GM12878 (cell line): Measurements from ENCODE around the gene CYP4F3. TPM values are rescaled to one million over a fixed set of nuclear protein-coding genes. Genes with fewer than 3 reads are reported as not detected.

Experiments used
- ATAC-seq: fragments of 200-7000 bp; cut with Tn5 transposase; 3 replicates; pipeline ENCODE4 v1.9.1; 2020; ENCODE audit warnings: mild to moderate bottlenecking, moderate library complexity
- BruUV-seq: library from RNA; stranded (reverse); fragments of 400-500 nt; replicated peaks from 2 replicates; lab custom pipeline; 2021; lab: Mats Ljungman, UMichigan
- CTCF ChIA-PET: fragments of 300-600 bp; sonication (Branson Sonifier 250); formaldehyde crosslinking; extraction: SDS; loops from one replicate; lab custom pipeline; 2021; ENCODE audit warnings: inconsistent platforms; lab: Yijun Ruan, JAX
- POLR2A ChIA-PET: fragments of 350-600 bp; formaldehyde crosslinking; extraction: SDS; loops from one replicate; lab custom pipeline; 2021; ENCODE audit warnings: inconsistent platforms; lab: Charles Lee
- RAD21 ChIA-PET: fragments of 300-600 bp; sonication (Branson Sonifier 250); formaldehyde crosslinking; loops from one replicate; lab custom pipeline; 2023; ENCODE audit warnings: antibody characterized with exemption; ENCODE audit not compliant: unreplicated experiment; lab: Charles Lee
- SMC1A ChIA-PET: fragments of 300-600 bp; sonication (Branson Sonifier 250); formaldehyde crosslinking; loops from one replicate; lab custom pipeline; 2023; ENCODE audit not compliant: unreplicated experiment, uncharacterized antibody; lab: Charles Lee
- DNase-seq: peaks from one replicate; pipeline ENCODE4 v3.0.0-alpha.2; 2011; ENCODE audit warnings: low read depth, low spot score
- FAIRE-seq: peaks from 3 replicates; lab custom pipeline; 2011; peaks lifted over from hg19 to GRCh38; lab: Jason Lieb, UNC
- H2AFZ ChIP-seq: 2 replicates; pipeline ENCODE4 v1.6.0; 2011; ENCODE audit warnings: low read depth, low read length, control low read depth; ENCODE audit not compliant: control insufficient read depth
- H3K27ac ChIP-seq: 2 replicates; pipeline ENCODE4 v1.5.1; 2011; ENCODE audit warnings: control low read depth; ENCODE audit not compliant: control insufficient read depth, insufficient read depth
- H3K27me3 ChIP-seq, 2 experiments: replicated peaks in 1 of 2; 2 replicates each; pipeline versions ENCODE4 v1.6.0 to v1.6.1; 2011; ENCODE audit warnings: low read length in 1 of 2; ENCODE audit not compliant: control insufficient read depth in 2 of 2, insufficient read depth in 2 of 2
- H3K36me3 ChIP-seq, 2 experiments: 2 replicates each; pipeline ENCODE4 v1.5.1; 2011; ENCODE audit warnings: low read length in 1 of 2; ENCODE audit not compliant: control insufficient read depth in 2 of 2, insufficient read depth in 2 of 2
- H3K4me1 ChIP-seq: 2 replicates; pipeline ENCODE4 v1.6.1; 2011; ENCODE audit warnings: mild to moderate bottlenecking, low read length, moderate library complexity, mixed read lengths; ENCODE audit not compliant: control insufficient read depth, insufficient read depth
- H3K4me2 ChIP-seq: 2 replicates; pipeline ENCODE4 v1.6.0; 2011; ENCODE audit warnings: control low read depth; ENCODE audit not compliant: control insufficient read depth, insufficient read depth
- H3K4me3 ChIP-seq: fragments of 200-600 bp; sonication (generic); 2 replicates; pipeline ENCODE4 v1.5.1; 2016
- H3K79me2 ChIP-seq: 2 replicates; pipeline ENCODE4 v1.6.0; 2011; ENCODE audit warnings: low read length; ENCODE audit not compliant: control insufficient read depth, insufficient read depth
- H3K9ac ChIP-seq: 2 replicates; pipeline ENCODE4 v1.8.0; 2011; ENCODE audit warnings: low read length, control low read depth, mixed read lengths; ENCODE audit not compliant: control insufficient read depth, insufficient read depth
- H3K9me3 ChIP-seq: replicated peaks from 3 replicates; pipeline ENCODE4 v1.5.1; 2011; ENCODE audit warnings: mild to moderate bottlenecking, low read length; ENCODE audit not compliant: control insufficient read depth, insufficient read depth
- H4K20me1 ChIP-seq: 2 replicates; pipeline ENCODE4 v1.6.0; 2011; ENCODE audit not compliant: control insufficient read depth, insufficient read depth
- BMI1 ChIP-seq: fragments of 450-650 bp; IDR thresholded peaks from 2 replicates; pipeline ENCODE4 v1.6.1; 2016; ENCODE audit warnings: mild to moderate bottlenecking, moderate library complexity, borderline replicate concordance
- CEBPB ChIP-seq, 2 experiments: fragments of 150-350 bp in 1 of 2; IDR thresholded peaks; 2 replicates each; pipeline ENCODE4 v1.6.1; 2012 to 2014; ENCODE audit warnings: low read depth in 2 of 2, low read length in 2 of 2, borderline replicate concordance in 1 of 2, inconsistent platforms in 1 of 2
- CREB1 ChIP-seq: IDR thresholded peaks from 2 replicates; pipeline ENCODE4 v1.6.1; 2012; ENCODE audit warnings: low read depth, mild to moderate bottlenecking, inconsistent platforms
- CTCF ChIP-seq, 3 experiments: IDR thresholded peaks in 2 of 3; conservative IDR thresholded peaks in 1 of 3; 2 replicates each; pipeline ENCODE4 v1.5.1; 2011; ENCODE audit warnings: low read depth in 3 of 3, low read length in 3 of 3, mild to moderate bottlenecking in 3 of 3, control low read depth in 2 of 3, moderate library complexity in 2 of 3, inconsistent platforms in 1 of 3, mixed read lengths in 1 of 3; ENCODE audit not compliant: control insufficient read depth in 2 of 3, insufficient read depth in 1 of 3; ENCODE audit errors: extremely low read depth in 1 of 3
- DPF2 ChIP-seq: fragments of 450-650 bp; IDR thresholded peaks from 2 replicates; pipeline ENCODE4 v1.6.1; 2017; ENCODE audit warnings: mild to moderate bottlenecking
- EP300 ChIP-seq, 2 experiments: fragments of 150-350 bp in 1 of 2; IDR thresholded peaks; 2 replicates each; pipeline ENCODE4 v1.6.1; 2011 to 2012; ENCODE audit warnings: low read depth in 2 of 2, low read length in 2 of 2, borderline replicate concordance in 1 of 2, improper control_type of control experiment in 1 of 2, inconsistent platforms in 1 of 2; ENCODE audit not compliant: control insufficient read depth in 1 of 2
- IKZF2 ChIP-seq, 2 experiments: fragments of 450-650 bp; IDR thresholded peaks; 2 replicates each; pipeline ENCODE4 v1.6.1; 2017; ENCODE audit warnings: mild to moderate bottlenecking in 2 of 2, moderate library complexity in 2 of 2
- IRF5 ChIP-seq: fragments of 450-650 bp; IDR thresholded peaks from 2 replicates; pipeline ENCODE4 v1.6.1; 2017; ENCODE audit warnings: borderline replicate concordance
- NBN ChIP-seq: fragments of 450-650 bp; IDR thresholded peaks from 2 replicates; pipeline ENCODE4 v1.6.1; 2016
- PKNOX1 ChIP-seq: fragments of 450-650 bp; IDR thresholded peaks from 2 replicates; pipeline ENCODE4 v1.6.1; 2016; ENCODE audit warnings: mild to moderate bottlenecking
- RBBP5 ChIP-seq: fragments of 200-600 bp; sonication (generic); conservative IDR thresholded peaks from 2 replicates; pipeline ENCODE4 v1.6.1; 2016
- REST ChIP-seq: IDR thresholded peaks from 2 replicates; pipeline ENCODE4 v1.6.1; 2012; ENCODE audit warnings: mild to moderate bottlenecking, low read depth, low read length
- TAF1 ChIP-seq: IDR thresholded peaks from 2 replicates; pipeline ENCODE4 v1.6.1; 2011; ENCODE audit warnings: mild to moderate bottlenecking, low read depth, low read length, borderline replicate concordance
- USF1 ChIP-seq: IDR thresholded peaks from 2 replicates; pipeline ENCODE4 v1.6.1; 2011; ENCODE audit warnings: borderline replicate concordance, low read depth, mild to moderate bottlenecking, moderate library complexity, mixed read lengths, low read length; ENCODE audit not compliant: insufficient read depth; ENCODE audit errors: extremely low read length
- whole genome bisulfite sequencing: methylation state at CpG from one replicate; pipeline ENCODE4 v1.1.6; 2016; ENCODE audit warnings: low lambda C conversion rate; ENCODE audit not compliant: insufficient replicate concordance, insufficient coverage; ENCODE audit errors: missing lambda C conversion rate; 5-methylcytosine and 5-hydroxymethylcytosine counted together
- in situ Hi-C: fragments of 300-500 bp; cut with MboI; formaldehyde crosslinking; loops from 9 replicates; pipeline ENCODE4 v1.14.3; 2018; ENCODE audit warnings: mixed read lengths
- intact Hi-C: fragments of 100-400 bp; cut with micrococcal nuclease; formaldehyde crosslinking; loops from one replicate; pipeline ENCODE4 v1.14.2; 2022; ENCODE audit not compliant: unreplicated experiment
- polyA plus RNA-seq, 11 experiments: library from polyadenylated mRNA; depleted of rRNA in 4 of 11; unstranded in 6 of 11; stranded (reverse) in 5 of 11; fragments of >200 nt; fragmentation: Nextera tagmentation in 4 of 11; fragmentation: Illumina TruSeq in 1 of 11; extraction: Ambion mirVana in 4 of 11; extraction: Trizol in 1 of 11; gene quantifications; 1 replicate in 1 of 11; 2 replicates in 10 of 11; pipeline versions ENCODE4 v1.2.1 to v1.2.3, GENCODE V29; 2011 to 2016; ENCODE audit warnings: inconsistent platforms in 2 of 11, missing spikeins in 2 of 11, low read depth in 1 of 11
- total RNA-seq, 4 experiments: library from RNA; depleted of rRNA in 3 of 4; stranded (reverse); fragments of >200 nt in 3 of 4; fragmentation: Illumina TruSeq in 1 of 4; extraction: Trizol in 1 of 4; gene quantifications; 2 replicates each; pipeline versions ENCODE4 v1.2.1 to v1.2.3, GENCODE V29; 2013 to 2021

The CYP4F3 gene
- total and polyA plus RNA-seq, 10 of the 15 experiments (the other 5 are each of a cell fraction or from before 2014, with no cell fraction given) = 0.08 to 4.7 (median 1.2) TPM

DNA sequence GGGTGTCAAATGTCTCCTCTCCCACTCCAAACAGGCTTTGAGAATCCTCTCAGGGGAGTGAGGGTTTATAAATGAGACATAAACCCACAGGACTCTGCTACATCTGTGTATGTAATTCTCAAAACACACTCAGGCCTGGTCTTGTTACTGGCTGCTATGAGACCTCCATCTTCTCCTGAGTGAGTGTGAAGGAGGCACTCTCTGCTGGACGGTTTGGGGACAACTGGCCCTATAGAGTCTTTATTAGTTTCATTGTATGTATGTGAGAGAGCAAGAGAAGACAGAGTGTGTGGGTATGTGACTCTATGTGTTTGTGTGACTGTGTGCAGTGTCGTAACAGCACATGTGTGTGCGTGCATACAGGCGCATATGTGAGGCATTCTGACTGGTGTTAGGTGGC is 22.6 kb downstream of the CYP4F3 start (continued):
- TF ChIP-seq REST (no peak), PKNOX1 (no peak), IKZF2 (IDR thresholded peaks at IDR 0.05) (no peak), IRF5 (no peak), NBN (no peak)

DNA sequence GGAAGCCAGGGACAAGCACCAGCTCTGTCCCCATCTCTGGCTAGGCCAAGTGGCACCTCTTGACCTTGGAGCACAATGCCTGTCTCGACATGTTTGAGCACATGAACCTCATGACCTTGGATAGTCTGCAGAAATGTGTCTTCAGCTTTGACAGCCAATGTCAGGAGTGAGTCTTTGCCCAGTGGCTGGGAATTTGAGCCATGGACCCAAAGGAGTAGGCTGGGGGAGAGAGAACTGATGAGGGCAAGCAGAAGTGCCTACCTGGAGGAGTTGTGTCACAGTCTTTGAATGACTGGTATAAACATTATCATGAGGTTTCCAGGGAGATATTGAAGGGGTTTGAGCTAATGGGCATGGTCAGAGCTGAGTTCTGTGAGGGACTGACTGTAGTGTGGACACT is 25.5 kb downstream of the CYP4F3 start:
- POLR2A ChIA-PET = no interaction called here
- DNase-seq = no peak
- Histone ChIP-seq H3K4me3 (no peak overlapping the region), H3K27me3 (no peaks in the 10 kb centered on the region), H2AFZ (no peak overlapping the region), H3K9ac (no peak overlapping the region), H3K36me3 (no peaks in the 10 kb centered on the region), H3K4me1 (no peaks in the 10 kb centered on the region), H4K20me1 (no peaks in the 10 kb centered on the region), H3K4me2 (no peak overlapping the region), H3K9me3 (no peaks in the 10 kb centered on the region), H3K27ac (no peak overlapping the region), H3K79me2 (no peaks in the 10 kb centered on the region)
- intact Hi-C loops = no loop called here
- ATAC-seq = no peak
- no TSS peak for BruUV-seq
- RAD21 ChIA-PET = no interaction called here
- CTCF ChIA-PET = no interaction called here
- in situ Hi-C loops = no loop called here
- 8% methylated on average over 1 of the region's 1 CpG for WGBS
- no peak for FAIRE-seq
- SMC1A ChIA-PET = no interaction called here
- TF ChIP-seq CEBPB (IDR thresholded peaks at IDR 0.05; ENCODE audit: borderline replicate concordance in 1 of 2, low read depth in 2 of 2, low read length in 2 of 2) (no peak), BMI1 (no peak), TAF1 (no peak), EP300 (IDR thresholded peaks at IDR 0.05; ENCODE audit: borderline replicate concordance in 1 of 2, control insufficient read depth in 1 of 2, low read depth in 2 of 2, low read length in 2 of 2) (no peak), USF1 (no peak), CREB1 (no peak), CTCF (IDR thresholded peaks at IDR 0.05 in 2 of 3, conservative IDR thresholded peaks at IDR 0.05 in 1 of 3; ENCODE audit: control insufficient read depth in 2 of 3, extremely low read depth in 1 of 3, insufficient read depth in 1 of 3, low read depth in 3 of 3, low read length in 3 of 3) (no peak), DPF2 (no peak), RBBP5 (no peak)
